HEK293T (cell line): Measurements from ENCODE around the gene ARHGAP9.

Experiments used
- ARNT ChIP-seq: fragments of 450-650 bp; IDR thresholded peaks from 2 replicates; pipeline ENCODE4 v1.6.1; 2017; ENCODE audit warnings: mild to moderate bottlenecking
- FOXK2 ChIP-seq: fragments of 450-650 bp; IDR thresholded peaks from 2 replicates; pipeline ENCODE4 v1.6.1; 2016; ENCODE audit warnings: mild to moderate bottlenecking
- FOXM1 ChIP-seq: fragments of 450-650 bp; IDR thresholded peaks from 2 replicates; pipeline ENCODE4 v1.6.1; 2017; ENCODE audit warnings: mild to moderate bottlenecking, borderline replicate concordance
- SP1 ChIP-seq: fragments of 450-650 bp; IDR thresholded peaks from 2 replicates; pipeline ENCODE4 v1.6.1; 2017
- SUZ12 ChIP-seq: fragments of 450-650 bp; IDR thresholded peaks from 2 replicates; pipeline ENCODE4 v1.6.1; 2016; ENCODE audit warnings: mild to moderate bottlenecking
- ZNF384 ChIP-seq: fragments of 450-650 bp; IDR thresholded peaks from 2 replicates; pipeline ENCODE4 v1.6.1; 2016

- no peak for TF ChIP-seq SP1
- TF ChIP-seq FOXK2, result no peak
- no peak for TF ChIP-seq ZNF384
- TF ChIP-seq SUZ12, result no peak
- TF ChIP-seq ARNT, result no peak
- TF ChIP-seq FOXM1, result no peak
Measured at GRCh38 chr12:57517187-57517586, 37.5 kb upstream of the ARHGAP9 start.
